ENCODE results near the gene CWC27.

Gene CWC27, protein sequence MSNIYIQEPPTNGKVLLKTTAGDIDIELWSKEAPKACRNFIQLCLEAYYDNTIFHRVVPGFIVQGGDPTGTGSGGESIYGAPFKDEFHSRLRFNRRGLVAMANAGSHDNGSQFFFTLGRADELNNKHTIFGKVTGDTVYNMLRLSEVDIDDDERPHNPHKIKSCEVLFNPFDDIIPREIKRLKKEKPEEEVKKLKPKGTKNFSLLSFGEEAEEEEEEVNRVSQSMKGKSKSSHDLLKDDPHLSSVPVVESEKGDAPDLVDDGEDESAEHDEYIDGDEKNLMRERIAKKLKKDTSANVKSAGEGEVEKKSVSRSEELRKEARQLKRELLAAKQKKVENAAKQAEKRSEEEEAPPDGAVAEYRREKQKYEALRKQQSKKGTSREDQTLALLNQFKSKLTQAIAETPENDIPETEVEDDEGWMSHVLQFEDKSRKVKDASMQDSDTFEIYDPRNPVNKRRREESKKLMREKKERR

DNA sequence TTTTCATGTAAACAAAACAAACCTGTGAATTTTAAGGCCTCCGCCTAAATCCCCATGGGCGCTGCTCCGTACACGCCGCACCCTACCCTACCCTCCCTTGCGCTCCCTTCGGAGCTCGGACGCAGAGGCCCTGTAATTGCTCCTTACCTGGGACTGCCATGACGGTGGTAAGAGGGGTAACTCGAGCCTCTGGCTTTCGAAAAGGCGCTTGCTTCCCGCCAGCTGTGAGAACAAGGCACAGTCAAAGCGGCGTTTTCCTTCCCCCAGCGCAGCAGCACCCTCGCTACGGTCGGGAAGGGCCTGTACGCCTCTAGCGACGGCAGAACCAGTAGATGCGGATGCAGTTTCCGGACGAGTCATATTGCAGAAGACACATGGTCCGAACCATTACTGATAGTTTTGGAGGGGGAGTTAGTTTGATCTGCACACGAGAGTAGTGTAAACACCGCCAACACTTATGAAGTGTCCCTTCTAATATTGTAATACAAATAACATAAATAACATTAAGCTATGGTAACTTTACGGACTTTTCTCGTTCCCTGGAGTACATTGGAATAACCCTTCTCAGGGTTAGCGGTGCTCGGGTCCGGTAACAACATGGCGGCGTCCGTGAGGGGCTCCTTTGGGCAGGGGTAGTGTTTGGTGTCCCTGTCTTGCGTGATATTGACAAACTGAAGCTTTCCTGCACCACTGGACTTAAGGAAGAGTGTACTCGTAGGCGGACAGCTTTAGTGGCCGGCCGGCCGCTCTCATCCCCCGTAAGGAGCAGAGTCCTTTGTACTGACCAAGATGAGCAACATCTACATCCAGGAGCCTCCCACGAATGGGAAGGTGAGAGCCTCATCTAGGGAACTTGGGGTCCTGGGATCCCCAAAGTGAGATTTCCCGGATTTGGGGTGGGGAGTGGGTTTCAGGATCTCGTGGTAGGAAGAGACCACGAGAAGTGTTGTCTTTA, at the start of gene CWC27, which contains the start of gene SREK1IP1:
Gene CWC27, plus strand, starts transcription at position 573 of the 955 bp plus-strand sequence. Its CDS starts 217 bp downstream, at position 790.
Gene SREK1IP1, minus strand, starts transcription at position 334 of the 955 bp plus-strand sequence. Its CDS starts 174 bp downstream, at position 160.
- in situ Hi-C loops (cut with MboI; ENCODE audit: low sequenced_read_pairs), result no loop called here

DNA sequence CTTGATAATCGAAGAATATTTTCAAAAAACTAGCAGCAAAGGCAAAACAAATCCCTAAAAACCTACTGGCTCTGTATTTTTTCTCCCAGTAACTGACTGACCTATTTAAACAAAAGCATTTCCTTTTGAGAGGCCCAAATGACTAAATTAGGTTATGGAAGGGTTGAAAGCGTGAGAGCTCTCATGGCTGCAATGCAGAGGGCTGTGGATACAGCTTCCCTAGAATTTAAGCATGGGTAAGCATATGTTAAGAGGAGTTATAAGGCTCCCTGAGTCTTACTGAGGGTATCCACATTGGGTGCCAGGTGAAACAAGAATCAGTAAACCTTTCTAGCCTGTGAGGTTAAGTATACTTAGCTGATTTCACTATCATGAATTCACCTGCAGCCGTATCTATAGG, 46.1 kb upstream of the CWC27 start:
- in situ Hi-C loops (cut with MboI; ENCODE audit: low sequenced_read_pairs), result no loop called here

DNA sequence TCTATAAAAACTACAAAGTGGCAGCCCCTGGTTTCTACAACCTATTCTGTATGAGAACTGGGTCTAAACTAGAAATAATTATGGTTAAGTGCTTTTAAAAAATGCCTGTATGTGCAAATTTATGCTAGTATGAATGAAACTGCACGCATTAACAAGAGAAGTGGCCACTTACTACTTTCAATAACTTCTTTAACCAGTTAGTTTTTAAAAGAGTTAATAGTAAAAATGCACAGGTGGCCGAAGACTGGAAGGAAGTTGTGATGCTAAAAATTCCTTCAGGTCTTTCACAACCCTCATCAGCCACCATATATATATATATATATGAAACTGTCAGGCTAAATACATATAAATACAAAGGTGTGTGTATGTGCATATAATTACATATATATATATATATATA, 41.6 kb upstream of the CWC27 start:
- in situ Hi-C loops (cut with MboI; ENCODE audit: low sequenced_read_pairs), result no loop called here

DNA sequence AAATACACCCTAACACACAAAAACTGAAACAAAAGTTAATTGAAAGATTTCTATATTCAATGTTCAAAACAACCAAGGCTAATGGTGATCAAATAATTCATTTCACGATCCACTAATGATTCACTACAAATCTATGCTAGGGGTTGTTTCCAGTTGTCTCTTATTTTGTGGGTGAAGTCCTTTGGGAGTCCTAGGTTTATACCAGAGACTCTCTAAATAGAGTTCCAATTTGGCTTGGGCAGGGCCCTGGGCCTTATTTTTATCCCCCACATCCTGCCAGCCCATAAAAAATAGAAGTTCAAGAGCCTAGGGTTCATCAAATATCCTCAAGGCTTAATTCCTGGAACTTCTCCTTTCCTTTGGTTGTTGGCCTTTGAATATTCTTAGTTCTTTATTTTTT, 26.3 kb upstream of the CWC27 start:
- in situ Hi-C loops (cut with MboI; ENCODE audit: low sequenced_read_pairs), result no loop called here

DNA sequence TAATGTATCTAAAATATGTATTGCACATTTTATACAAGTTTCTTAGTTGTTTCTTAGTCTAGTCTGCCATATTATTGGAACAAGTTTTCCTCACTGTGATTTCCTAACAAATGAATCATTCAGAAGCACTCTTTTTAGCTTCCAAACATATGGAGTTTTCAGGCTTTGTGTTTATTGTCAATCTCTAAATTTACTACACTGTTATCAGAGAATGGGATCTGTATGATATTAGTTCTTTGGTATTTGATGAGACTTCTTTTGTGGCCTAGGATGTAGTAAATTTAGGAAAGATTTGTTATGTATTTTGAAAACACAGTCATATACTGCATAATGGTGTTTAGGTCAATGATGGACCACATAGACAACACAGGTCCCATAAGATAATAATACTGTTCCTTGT, 25.9 kb upstream of the CWC27 start:
- in situ Hi-C loops (cut with MboI; ENCODE audit: low sequenced_read_pairs), result no loop called here

DNA sequence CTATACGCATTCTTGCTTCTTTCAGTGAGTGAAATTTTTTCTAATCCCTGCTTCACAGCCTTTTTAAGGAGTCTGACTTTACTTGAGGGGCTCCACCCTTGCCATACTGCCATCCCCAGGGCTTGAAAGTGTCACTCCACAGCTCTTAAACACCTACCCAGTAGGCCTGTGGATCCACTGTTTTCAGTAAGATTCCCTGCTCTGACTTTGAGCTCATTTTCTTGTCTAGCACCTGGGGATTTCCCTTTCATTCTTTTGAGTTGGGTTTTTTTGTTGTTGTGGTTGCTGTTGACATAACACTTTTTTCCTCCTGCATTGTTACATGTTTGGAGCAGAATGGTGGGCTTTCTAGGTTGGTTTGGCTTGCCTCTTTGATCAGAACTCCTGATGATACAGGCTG, 23.8 kb upstream of the CWC27 start:
- in situ Hi-C loops (cut with MboI; ENCODE audit: low sequenced_read_pairs), result no loop called here

DNA sequence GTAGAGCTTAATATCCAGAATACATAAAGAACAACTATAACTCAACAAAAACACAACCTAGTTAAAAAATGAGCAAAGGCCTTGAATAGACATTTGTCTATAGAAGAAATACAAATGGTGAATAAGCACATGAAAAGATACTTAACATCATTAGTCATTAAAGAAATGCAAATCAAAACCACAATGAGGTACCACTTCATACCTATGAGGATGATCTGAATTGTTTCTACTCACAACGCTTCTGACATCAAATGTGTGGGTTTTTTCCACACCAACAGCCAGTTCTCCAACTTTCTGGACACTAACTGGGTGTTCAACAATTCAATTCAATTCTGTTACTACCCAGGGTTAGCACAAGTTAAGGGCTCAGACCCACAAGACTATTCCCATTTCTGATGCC, 22.3 kb upstream of the CWC27 start:
- in situ Hi-C loops (cut with MboI; ENCODE audit: low sequenced_read_pairs), result no loop called here

DNA sequence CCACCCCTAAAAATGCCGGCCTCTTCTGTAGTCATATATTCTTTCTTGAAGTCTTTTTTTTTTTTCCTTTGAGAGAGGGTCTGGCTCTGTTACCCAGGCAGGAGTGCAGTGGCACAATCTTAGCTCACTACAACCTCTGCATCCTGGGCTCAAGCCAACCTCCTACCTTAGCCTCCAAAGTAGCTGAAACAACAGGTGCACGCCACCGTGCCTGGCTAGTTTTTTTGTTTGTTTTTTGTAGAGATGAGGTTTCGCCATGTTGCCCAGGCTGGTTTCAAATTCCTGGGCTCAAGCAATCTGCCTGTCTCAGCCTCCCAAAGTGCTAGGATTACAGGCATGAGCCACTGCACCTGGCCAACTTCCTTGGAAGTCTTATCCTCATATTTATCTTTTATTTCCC, 19.3 kb upstream of the CWC27 start:
- in situ Hi-C loops (cut with MboI; ENCODE audit: low sequenced_read_pairs), result no loop called here

DNA sequence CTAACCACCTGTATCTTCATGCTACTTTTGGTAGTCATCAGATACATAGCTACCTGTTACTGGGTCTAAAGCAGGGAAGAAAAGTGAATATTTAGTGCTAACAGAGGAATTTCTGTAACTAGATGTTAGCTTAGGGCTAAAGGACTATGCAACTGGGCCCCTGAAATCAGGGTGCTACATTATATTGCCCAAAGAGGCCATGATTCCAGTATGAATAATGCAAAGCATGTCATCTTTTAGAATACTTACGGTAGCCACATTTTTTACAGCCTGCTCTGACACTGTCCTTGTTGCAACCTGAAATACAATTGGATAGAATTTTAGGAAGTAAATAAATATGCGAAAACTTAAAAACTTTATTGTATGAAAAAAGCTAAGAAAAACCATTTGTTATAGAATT, 14.7 kb upstream of the CWC27 start:
- in situ Hi-C loops (cut with MboI; ENCODE audit: low sequenced_read_pairs), result no loop called here

DNA sequence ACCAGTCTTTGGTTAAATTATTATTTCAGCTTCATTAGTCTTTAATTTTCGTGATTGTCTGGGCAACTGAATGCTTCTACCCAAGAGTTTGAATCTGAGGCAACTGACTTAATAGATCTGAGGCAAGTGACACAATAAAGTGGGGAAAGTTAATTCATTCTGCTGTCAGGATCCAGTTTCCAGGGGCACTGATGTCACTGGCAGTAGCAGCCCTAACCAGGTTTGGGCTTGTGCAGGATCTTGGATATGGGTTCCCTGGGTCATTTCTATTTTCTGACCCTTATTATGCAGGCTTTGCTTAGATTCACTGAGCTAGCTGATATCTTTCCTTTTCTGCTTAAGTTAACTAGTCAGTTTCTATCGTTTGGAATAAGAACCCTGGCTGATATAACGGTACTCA, 9.8 kb upstream of the CWC27 start:
- in situ Hi-C loops (cut with MboI; ENCODE audit: low sequenced_read_pairs), result no loop called here

DNA sequence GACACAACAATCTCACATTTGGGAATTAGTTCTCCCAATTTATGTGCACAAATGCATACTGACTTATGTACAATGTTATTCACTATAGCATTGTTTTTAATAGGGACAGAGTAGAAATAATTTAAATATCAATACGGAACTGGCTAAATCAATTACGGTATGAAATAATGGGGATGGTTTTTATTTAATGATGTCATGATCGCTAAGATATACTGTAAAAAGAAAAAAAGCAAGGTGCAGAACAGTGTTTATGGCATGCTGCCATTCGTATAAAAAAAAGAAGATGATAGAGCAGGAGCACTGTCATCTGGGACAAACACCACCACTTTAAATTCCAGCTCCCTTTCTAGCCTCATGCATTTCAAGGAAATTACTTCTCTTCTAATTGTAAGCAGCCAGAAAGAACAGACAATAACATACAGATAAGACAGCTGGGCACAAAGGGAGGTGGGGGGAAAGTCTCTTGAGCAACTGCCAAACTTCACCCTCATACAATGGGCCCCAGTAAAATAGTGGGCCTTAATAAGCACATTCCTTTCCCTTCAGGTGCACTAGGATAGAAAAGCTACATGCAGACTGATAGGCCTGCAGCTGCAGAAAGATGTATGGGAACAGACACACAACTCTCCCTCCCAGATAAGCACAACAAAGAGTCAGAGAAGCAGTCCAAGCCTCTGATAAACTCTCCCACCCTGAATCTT, 8.6 kb upstream of the CWC27 start:
- in situ Hi-C loops (cut with MboI; ENCODE audit: low sequenced_read_pairs), result no loop called here

DNA sequence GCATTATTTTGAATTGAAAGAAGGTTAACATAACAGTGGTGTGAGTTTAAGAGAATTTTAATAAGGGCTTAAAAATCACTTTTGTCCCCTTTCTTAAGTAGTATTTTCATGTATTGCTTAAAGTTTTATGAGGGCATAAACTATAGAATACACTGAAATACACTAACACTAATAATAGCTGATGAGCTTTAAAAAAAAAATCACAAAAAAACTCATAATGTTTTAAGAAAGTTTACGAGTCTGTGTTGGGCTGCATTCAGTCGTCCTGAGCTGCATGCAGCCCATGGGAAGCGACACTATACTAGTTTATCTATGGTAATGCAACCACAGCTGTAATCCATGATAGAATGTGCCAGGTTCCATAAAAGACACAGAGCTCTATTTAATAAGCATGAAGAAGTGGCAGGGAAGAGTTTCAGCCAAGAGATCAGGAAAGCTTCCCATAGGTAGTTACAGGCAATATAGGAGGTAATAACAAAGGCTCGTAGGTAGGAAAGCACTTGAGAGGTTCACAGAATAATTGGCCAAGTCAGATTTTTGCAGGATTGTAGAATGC, 4.7 kb upstream of the CWC27 start:
- in situ Hi-C loops (cut with MboI; ENCODE audit: low sequenced_read_pairs), result no loop called here

DNA sequence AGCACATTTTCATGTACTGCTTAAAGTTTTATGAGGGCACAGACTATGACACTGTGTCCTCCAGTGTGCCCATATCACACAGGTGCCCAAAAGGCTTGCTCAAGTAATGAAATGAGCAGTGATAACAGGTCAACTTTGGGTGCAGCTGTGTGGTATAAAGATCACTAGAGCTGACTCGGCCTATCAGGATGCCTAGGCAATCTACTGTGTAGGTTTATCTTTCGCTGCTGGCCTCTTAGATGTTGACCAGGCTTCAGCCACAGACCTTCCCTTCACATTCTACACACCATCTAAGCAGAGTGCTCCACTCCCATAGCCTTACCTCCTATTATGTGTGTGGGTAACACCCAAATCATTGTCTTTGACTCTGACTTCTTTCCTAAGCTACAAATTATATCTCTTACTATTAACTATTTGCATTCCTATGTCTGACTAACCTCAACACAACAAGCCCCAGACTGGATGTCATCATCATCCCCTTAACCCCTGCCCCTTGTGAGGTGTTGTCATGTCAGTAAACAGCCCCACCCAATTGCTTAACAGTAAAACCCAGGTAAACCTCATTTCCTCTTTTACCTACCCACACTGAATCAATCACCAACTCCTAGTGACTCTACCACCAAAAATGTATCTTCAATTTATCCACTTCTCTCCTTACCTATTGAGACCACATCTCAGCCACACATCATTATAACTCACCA, 2.8 kb upstream of the CWC27 start:
- in situ Hi-C loops (cut with MboI; ENCODE audit: low sequenced_read_pairs), result no loop called here

DNA sequence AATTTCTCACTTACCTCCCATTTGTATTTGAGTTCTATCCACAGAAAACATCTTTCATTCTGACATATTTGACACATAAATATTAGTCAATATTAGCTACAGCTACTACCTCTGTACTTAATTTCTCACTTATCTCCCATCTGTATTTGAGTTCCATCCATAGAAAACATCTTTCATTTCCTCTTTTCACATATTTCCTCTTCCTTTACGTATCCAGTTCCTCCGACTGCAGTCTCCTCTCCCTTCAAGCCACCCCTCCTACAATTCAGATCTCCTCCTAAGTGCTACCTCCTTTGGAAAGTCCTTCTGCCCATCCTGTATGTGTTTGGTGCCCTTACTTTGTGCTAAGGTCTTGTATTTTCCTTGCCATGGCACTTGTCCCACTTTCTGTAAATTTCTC, 1.8 kb upstream of the CWC27 start:
- in situ Hi-C loops (cut with MboI; ENCODE audit: low sequenced_read_pairs), result no loop called here

DNA sequence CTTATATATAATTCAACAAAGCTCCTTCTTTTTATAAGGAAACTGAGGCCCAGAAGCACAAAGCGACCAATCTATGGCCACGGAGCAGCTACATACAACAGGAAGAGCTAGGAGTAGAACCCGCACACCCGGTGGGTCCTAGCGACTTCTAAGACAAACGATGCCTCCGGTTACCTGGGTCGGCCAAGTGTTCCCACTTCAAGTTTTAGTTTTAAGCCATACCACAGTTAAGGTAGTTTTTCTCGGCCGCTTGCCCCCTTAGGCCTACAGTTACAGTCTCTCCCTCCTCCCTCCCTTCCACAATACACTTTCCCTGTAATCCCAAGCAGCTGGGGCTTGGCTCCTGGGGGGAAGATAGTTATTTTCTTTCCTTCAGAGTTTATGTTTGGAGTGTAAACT, 772 bp upstream of the CWC27 start:
- in situ Hi-C loops (cut with MboI; ENCODE audit: low sequenced_read_pairs), result no loop called here

DNA sequence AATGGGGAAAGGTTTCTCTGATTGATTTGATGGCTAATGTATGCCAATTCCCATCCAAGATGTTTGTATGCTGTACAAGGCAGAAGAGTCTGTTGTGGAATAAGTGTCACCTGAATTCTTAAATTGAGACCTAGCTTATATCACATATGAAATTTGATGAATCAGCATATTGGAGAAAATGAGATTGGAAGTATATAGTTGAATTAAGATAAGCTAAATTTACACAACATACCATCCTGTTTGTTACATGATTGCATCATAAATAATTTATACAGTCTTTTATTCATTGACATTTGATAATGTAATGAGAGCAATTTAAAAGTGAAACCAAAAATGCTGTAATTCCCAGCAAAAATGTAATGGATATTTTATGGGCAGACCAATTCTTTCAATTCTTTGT, 1.1 kb downstream of the CWC27 start:
- in situ Hi-C loops (cut with MboI; ENCODE audit: low sequenced_read_pairs), result no loop called here

DNA sequence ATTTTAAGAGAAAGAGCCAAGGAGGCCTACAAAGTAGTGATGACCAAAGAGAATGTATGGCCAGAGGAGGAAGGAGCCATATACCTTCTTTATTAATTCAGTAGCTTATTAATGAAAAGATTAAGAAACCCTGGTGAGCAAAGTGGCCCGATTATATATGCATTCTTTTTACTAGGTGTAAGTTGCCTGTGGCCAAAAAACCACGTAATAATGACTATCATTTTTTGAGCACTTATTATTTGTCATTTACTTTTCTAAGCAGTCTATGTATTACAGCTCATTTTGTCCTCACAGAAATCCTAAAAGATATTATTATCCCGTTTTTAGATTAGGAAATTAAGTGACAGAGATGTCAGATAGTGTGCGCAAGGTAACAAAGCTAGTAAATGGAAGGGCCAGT, 3.0 kb downstream of the CWC27 start:
- in situ Hi-C loops (cut with MboI; ENCODE audit: low sequenced_read_pairs), result no loop called here

DNA sequence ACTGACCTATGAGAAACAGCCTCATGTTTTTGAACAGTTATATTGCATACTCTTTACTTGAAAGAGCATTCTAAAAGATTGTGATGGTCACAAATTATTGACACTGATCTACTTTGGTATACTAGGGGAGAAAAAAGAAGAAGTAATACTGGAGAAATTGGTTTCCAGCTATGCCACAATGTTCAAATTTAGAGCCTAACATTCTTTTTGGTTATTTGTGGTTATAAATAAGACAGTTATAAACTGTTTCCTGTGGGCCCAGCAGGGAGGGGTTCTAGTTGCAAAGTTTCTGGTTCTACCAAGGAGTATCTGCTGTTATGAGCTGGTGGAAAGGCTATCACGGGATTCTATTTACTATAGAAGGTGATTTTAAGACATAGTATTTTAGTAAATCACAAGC, 4.8 kb downstream of the CWC27 start:
- in situ Hi-C loops (cut with MboI; ENCODE audit: low sequenced_read_pairs), result no loop called here

DNA sequence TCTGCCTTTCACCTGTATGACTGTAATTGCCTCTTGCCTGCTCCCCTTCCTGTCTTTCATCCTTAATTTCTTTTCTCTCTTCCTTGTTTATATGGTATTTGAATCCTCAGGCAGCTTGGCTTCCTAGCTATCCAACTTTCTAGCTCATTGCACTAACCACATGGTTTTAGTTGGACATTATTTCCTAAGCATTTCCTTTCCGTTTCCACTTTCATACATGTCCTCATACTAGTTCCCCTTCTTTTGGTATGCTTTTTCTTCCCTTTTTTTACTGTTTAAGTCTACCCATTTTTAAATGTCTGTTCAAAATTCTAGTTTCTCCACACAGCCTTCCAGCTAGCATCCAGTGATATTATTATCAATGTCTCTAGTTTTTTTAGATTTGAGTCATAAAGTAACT, 6.6 kb downstream of the CWC27 start:
- in situ Hi-C loops (cut with MboI; ENCODE audit: low sequenced_read_pairs), result no loop called here

DNA sequence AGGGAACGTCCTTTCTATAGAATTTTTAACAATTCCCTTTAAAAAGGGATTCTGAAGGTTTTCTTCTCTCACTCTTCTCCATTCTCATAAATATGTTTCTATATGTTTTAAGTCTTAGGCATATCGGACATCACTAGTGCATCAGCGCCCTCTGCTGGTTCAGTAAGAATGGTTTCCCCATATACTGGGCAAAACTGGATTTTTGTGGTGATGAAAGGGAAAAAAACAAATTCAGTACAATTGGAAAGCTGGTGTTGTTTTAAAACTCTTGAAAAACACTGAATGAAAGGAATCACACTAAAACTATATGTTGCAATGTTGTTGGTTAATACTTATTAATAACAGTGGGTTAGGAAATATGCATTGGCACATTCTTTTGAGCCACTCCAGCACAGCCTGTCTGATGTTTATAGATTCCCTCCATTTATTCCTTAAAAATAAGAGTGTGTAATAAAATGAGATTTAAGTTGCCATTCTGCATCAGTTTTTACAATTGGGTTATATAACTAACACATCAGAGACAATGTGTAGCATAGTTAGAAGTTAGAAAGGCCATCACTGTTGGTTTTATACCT, 15.8 kb downstream of the CWC27 start:
- in situ Hi-C loops (cut with MboI; ENCODE audit: low sequenced_read_pairs), result no loop called here
